HG03135 (cell line): ENCODE measurements around the gene PCNX4.

Source experiments
- ATAC-seq: cut with Tn5 transposase; IDR thresholded peaks from one replicate; pipeline ENCODE4 v1.9.1; 2021; ENCODE audit warnings: mild to moderate bottlenecking, moderate library complexity; ENCODE audit not compliant: unreplicated experiment

PCNX4 gene

DNA sequence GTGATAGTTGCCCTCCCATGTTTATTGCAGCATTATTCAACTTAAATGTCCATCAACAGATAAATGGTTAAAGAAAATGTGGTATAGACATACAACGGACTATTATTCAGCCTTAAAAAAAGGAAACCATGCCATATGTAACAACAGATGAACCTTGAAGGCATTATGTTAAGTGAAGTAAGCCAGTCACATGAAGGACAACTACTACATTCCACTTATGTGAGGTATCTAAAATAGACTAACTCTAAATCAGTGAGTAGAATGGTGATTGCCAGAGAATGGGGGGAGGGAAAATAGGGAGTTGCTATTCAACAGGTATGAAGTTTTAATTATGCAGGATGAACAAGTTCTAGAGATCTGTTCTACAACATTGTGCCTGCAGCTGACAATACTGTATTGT is 10.1 kb downstream of the PCNX4 start:
- ATAC-seq = no peak

DNA sequence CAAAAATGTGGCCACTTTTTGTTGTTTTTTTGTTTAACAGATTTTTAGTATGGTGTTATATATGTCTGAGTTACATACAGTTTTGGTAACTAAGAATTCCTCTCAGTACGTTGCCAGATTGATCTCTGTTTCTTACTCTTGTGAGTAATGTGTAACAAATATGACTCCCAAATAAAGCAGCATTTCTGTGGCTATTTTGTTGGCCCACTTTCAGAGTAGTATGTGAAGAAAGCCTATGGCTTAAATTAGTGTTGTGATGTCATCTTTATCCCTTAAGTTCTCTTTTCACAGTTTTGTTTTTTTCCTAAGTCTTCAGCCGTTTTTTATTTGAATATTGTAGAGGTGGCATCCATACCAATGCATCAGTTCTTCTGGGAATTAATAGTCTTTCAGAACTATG is 10.7 kb downstream of the PCNX4 start:
- no peak for ATAC-seq

DNA sequence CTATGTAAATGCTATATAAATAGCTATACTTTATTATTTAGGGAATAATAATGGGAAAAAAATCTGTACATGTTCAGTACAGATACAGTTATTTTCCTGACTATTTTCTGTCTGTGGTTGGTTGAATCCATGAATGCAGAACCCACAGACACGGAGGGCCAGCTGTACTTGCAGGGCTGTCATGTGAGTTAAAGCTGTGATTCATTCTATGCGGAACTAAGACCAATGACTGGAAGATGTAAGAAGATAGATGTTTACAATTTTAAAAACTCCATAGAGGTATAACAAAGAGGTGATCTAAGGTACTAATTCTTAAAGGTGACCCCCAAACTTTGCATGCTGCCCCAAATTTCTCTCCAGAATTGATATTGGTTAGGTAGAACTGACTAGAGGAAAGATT is 14.6 kb downstream of the PCNX4 start:
- no peak for ATAC-seq

DNA sequence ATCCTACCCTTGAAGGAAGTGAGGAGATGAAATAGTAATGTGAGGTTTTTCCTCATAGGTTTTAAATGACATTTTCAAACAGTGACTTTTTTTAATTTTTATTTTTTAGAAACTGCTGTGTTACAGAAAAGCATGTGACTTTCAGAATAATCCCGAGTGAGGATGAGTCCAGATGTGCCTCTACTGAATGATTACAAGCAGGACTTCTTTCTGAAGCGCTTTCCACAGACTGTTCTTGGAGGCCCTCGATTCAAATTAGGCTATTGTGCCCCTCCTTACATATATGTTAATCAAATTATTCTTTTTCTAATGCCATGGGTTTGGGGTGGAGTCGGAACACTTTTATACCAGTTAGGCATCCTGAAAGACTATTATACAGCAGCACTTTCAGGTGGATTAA is 15.8 kb downstream of the PCNX4 start:
- ATAC-seq = no peak

DNA sequence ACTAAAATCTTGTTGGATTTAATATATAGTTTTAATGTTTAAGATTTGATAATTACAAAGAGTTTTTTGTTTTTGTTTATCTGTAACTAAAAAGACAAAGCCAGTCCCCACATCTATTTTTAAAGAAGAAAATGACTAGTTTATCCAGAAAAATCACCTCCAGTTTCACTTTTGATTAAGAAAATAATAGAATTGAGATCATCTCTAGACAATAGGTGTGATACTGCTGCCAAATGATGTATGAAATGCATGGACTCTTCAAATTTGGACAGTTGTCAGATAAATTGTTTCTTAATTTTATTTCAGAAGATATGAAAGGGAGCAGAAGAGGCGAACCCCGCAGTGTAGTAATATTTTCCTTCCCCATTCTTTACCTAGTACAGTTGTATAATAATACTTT is 20.0 kb downstream of the PCNX4 start:
- ATAC-seq = no peak

DNA sequence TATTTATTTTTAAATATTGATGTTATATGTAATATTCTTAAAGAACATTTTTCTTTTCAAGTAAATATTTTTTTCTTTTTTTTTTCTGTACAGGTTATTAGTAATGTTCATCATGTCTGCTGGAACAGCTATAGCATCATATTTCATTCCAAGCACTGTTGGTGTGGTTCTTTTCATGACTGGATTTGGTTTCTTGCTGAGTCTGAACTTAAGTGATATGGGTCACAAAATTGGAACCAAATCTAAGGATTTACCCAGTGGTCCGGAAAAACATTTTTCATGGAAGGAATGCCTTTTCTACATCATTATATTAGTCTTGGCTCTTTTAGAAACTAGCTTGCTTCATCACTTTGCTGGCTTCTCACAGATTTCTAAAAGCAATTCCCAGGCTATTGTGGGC is 23.2 kb downstream of the PCNX4 start:
- ATAC-seq = no peak

DNA sequence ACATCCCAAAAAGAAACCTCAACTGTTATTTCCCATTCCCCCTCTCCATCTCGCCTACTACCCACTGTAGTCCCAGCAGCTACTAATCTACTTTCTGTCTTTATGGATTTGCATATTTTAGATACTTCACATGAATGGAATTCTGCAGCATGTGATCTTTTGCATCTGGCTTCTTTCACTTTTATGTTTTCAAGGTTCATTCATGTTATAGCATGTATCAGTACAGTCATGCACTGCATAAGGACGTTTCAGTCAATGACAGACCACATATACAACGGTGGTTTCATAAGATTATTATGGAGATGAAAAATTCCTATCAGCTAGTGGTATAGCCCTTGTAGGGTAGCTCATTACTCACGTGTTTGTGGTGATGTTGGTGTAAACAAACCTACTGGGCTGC is 24.5 kb downstream of the PCNX4 start:
- ATAC-seq = no peak

DNA sequence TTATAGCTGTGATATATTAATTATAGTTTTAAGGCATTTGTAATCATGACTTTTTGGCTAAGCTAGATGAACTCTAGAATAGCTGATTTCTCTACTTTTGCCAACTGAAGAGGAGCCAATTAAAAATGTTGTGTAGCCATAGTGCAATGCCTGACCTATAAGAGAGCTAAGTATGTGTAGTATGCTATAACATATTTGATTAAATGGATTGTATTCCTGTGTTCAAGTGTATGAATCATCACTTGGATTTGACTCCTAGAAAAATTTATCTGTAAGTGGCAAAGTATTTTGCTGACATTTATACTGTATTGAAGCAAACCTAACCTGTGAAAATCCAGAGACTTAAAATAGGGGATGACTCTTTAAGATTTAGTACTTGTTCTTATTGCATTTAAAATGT is 34.2 kb downstream of the PCNX4 start:
- ATAC-seq = no peak

DNA sequence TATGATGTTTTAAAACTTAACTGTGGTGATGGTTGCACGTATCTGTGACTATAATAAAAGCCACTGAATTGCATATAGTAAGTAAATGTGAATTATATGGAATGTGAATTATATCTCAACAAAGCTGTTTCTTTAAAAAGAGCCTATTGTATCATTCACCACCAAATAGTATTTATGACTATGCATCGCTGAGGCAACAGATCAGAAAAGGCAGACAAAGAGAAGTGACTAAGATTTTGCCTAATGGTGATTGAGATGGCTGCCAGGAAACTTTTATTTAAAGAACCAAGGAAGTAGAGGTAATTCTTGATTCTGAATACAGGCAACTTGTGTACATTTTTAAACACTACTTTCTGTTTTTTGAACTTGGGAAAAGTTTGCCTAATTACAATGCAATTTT is 41.8 kb downstream of the PCNX4 start:
- ATAC-seq = no peak

DNA sequence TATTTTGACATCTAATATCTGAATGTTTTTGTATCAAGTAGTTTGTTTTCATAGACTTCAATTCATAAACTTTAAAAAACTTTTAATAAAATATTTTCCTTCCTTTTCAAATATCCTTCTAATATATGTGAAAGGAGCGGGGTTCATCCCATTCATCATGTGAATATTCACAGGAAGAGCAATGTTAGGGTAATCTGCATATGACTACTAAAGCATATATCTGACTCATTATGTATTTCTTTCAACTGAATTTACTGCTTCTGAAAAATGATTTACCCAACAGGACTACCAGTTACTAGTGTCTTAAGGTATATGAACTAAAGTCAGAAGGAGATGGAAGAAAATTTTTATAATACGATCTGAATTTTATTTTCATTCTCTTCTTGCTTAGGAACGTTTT is 43.0 kb downstream of the PCNX4 start:
- ATAC-seq = no peak

DNA sequence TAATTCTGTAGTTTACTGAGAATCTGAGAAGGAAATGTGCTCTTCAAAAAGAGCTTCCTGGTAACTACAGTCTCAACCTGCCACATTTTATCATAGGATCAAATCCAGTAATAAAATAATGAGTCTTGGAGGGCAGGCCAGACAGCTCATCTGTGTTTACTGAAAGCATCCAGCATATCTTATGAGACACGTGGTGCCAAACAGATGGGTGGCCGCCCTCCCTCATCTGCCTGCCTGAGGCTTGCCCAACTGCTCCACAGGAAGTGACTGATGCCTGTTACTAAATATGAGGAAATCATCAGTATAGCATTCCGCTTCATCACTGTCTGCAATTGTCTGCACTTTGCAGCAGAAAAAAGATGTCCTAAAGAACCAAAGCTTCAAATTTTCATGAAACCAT is 60.0 kb downstream of the PCNX4 start:
- ATAC-seq = peak; percentile 86

DNA sequence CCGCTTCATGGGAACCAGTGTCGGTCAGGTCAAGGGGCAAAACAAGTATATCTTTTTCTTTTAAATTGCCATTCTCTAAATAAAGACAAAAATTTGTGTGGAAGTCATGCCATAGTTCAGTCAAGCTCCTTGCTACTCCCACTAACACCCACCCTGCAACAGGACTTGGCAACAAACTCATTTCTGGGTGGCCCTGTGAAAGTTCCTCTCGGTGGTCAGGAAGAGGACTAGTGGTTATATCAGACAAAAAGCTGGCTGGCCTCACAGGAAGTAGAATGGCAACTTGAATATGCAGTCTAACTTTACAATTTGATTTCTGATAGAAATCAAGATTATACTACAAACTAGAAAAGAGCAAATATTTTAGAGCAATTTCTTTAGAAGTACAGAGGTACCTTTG is 62.3 kb downstream of the PCNX4 start:
- ATAC-seq = no peak

DNA sequence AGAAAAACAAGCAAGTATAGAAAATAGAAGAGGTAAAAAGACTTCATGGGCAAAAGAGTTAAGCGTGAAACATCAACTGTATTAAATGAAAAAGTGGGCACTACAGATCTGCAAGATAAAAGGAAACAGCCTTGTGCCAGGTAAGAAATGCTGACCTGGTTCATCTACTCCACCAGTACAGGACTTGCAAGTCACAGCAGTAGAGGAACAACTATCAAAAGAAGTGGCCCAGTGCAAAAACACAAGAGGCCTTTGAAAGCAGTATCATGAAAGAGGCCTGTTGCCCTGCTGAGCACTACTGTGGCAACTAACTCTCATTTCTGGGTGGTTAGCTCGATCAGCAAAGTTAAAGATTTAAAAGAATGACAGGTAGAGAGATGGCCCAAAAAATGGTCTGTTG is 62.9 kb downstream of the PCNX4 start:
- no peak for ATAC-seq

DNA sequence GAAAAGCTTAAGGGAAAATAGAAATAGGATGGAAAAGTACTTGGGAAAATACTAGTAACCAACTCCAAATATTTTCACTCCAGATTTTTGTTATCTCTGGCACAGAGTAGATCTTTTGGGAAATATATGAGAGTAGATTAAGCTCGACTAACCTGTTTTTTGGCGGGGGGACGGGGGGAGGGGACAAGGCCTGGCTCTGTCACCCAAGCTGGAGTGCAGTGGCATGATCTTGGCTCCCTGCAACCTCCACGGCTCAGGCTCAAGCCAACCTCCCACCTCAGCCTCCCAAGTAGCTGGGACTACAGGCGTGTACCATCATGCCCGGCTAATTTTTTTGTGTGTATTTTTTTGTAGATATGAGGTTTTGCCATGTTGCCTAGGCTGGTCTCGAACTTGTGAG is 68.7 kb downstream of the PCNX4 start:
- ATAC-seq = no peak

DNA sequence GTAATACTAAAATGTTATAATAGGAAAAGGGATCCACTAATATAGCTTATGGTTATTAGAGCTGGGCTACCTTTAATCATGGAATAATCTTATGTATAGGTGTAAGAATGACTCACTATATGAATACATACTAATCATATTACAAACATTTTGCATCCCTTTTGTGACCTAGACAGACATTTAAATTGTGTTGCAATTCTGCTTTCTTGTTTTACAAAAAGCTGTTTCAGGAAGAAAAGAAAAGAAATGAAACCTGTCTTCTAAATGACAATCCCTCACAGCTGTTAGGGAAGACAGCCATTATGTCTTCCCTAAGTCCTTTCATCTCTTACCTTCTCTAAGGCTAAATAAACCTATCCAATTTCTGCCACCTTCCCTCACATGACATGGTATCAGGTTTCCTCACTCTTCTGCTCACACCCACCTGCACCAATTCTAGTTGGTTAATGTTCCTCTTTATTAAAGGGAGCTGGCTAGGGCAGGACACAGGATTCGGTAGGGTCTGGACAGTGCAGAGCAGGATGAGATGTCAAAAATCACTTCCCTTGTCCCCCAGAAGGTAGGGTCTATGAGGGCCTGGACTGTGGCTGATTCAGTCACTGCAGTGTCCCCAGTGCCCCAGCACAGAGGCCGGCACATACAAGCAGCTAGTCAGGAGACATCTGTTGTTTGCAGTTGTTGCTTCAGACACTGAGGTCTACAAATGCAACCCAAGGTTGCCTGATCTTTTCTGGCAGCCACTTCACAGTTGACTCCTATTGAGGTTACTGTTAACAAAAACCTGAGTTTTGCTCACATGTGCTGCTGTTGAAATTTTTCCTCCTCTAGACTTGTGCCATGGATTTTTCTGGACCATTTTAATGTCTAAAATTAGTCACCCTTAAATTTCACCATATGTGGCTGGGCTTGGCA is 69.7 kb downstream of the PCNX4 start:
- ATAC-seq = no peak

DNA sequence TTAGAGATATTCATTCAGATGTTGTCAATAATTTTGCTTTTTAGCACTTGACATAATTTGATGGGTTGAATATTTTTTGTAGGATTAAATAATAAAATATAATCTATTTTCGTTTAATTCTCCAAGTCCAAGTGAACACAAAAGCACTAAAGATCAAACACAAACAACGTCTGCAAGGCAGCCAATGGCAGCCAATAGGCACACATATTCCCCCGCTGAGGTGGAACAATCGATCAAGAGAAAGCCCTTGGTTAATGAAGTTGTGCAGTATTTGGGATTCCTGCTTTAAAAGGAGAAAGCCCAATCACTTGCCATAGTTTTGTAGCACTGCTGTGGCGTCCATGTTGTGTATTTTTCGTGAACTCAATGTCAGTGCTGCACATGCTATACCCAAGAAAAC is 72.0 kb downstream of the PCNX4 start:
- no peak for ATAC-seq

DNA sequence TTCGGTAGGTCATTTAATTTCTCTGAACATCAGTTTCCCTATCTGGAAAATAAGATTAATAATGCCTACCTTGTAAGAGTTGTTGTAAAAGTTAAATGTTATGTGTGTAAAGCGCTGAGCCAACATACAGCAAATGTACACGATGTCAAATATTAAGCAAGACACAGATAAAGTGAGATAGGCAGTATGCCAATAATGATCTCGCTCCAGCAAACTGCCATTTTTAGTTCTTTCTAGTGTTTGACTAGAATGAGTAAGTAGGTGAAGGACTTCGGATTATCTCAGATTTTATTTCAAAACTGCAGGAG is 72.6 kb downstream of the PCNX4 start:
- ATAC-seq = no peak

DNA sequence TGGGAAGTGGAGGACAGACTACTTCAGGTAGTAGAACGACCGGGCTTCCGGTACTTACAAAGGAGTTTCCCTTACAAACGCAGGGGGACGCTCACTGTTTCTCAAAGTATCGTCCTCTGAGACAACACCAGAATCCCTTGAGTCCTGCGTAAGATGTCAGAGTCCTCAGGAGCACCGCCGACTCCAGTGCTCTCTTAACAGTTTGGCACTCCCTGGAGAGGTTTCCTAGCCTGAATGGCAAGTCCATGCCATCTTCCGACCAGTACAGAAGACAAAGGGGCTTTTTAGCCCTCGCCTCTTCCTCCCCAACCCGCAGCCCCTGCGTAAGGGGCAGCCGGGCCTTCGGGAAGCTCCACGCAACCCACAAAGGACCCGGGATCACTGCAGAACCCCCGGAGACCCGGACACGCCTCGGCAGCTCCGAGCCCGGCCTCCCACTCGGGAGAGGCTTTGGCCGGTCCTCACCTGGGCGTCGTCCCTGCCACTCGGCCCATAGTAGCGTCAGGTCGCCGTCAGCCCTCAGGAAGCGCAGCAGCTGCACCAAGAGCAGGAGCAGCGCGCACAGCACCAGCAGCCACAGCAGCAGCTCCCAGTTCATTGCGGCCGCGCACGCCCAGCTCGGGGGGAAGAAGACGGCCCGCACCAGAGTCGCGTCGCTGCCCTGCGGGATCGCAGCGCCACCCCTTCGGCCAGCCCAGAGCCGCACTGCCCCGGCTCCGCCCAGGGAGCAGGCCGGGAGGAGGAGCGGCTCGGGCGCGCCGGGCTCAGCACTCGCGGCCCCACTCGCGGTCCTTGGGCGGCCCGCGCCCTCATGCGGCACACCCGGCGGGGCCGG is 73.2 kb downstream of the PCNX4 start, which contains the start of gene DHRS7:
Gene DHRS7 (minus strand): TSS at position 687 of the 835 bp plus-strand sequence. CDS start 89 bp downstream, at position 598.
- peak; percentile 88 for ATAC-seq

DNA sequence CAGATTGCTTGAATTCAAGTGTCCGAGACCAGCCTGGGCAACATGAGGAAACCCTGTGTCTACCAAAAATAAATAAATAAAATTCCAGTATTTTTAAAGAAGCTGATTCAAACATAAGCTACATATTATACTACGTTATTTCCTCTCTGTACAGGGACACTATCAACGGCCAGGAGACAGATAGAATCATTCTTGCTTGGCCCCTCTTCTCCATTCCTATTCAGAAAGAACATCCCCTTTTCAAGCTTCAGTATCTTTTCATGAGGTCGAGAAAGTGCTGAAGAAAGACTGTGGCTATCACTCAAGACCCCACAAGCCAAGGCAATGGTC is 73.8 kb downstream of the PCNX4 start:
- peak; percentile 1 for ATAC-seq

DNA sequence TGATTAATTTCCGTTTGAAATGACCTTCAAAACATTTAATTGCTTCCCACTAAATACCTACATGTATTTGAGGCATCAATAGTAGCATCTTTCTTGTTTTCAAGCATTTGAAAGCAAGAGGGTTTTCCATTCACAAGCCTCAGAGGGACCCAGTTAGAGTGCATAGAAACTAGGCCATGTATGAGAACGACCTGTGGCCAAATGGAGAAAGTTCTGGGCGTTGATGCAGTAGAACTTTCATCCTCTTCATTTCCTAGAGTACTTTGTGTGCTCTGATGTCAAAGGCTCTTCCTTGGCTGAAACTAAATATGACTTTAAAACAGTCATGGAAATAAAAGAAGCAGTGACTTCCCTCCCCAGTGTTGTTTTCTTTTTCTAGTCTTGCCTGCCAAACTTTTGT is 74.4 kb downstream of the PCNX4 start:
- ATAC-seq = no peak

DNA sequence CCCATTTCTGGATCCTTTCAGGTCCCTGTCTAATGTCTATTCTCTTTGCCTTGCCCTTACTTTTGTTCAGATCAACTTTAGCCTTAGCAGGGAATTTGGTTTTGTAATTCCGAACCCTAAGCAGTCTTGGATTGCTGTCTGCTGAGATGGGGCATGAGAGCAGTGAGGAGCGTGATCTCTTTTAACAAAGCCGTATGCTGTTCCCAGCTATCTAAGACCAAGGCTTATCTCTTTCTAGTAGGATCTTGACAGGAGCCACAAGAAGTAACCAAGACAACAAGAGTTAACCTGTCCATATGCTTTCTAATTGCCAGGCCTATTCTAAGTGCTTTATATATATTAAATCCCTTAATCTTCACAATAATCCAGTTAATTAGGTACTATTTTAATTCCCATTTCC is 78.0 kb downstream of the PCNX4 start:
- no peak for ATAC-seq

DNA sequence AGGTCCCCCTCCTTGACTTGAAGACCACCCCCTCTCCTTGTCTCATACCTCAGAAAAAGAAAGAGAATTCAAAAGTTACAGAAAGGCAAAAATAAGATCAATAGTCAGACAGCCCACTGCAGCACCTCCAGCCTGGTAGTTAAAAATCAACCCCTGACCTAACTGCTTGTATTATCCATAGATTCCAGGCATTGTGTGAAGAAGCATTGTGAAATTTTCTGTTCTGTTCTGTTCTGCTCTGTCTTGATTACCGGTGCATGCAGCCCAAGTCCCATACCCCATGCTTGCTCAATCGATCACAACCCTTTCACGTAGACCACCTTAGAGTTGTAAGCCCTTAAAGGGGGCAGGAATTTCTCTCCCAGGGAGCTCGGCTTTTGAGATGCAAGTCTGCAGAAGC is 79.2 kb downstream of the PCNX4 start:
- no peak for ATAC-seq
